ENCODE results near the gene PCYT2.

PCYT2 gene

GRCh38 chr17:81912441-81913309 lies 1.5 kb upstream of the PCYT2 start:
- DNase-seq (ENCODE audit: low read depth): no peak

DNA sequence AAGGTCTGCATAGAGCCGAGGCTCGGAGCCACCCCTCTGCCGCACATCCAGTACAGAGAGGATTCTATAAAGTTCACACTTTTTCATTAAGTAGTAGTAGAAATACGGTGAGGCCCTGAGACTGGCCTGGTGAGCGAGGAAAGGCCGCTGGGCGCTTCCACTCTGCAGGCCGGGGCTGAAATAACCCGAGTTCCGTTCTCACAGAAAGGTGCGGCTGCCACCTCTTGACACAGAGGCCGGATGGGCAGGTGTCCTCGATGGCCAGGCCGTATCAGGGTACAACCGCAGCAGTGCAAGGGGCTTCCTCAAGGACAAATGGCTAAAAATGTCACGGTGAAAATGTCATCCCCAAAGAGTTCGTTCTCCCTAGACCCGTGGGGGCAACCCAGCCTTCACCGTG lies 770 bp upstream of the PCYT2 start:
- DNase-seq (ENCODE audit: low read depth): no peak

DNA sequence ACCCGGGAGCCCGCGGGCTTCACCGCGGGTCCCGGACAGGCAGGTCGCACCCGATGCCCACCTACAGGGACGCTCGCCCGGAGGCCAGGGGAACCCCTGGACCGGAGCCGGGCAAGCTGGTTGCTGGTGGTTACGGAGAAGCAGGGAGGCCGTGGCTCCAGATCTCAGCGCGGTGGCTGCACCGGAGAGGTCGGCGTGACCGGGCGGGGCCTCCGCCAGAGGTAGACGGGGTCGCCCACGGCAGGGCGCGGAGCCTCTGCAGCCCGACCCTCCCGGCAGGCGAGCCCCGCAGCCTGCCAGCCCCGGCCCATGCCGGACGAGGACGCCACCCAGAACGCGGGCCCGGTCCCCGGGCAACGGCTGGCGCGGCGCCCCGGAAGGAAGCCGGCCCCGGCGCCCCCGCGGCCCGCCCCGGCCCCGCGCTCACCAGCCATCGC lies 341 bp downstream of the PCYT2 start:
- DNase-seq (ENCODE audit: low read depth): no peak

GRCh38 chr17:81909966-81910839 lies 996 bp downstream of the PCYT2 start:
- no peak for DNase-seq (ENCODE audit: low read depth)

GRCh38 chr17:81909231-81909630 lies 2.0 kb downstream of the PCYT2 start:
- no peak for DNase-seq (ENCODE audit: low read depth)

GRCh38 chr17:81908793-81909192 lies 2.4 kb downstream of the PCYT2 start:
- no peak for DNase-seq (ENCODE audit: low read depth)

- DNase-seq (ENCODE audit: low read depth): no peak
Observed at GRCh38 chr17:81907219-81908145, 3.7 kb downstream of the PCYT2 start.

DNA sequence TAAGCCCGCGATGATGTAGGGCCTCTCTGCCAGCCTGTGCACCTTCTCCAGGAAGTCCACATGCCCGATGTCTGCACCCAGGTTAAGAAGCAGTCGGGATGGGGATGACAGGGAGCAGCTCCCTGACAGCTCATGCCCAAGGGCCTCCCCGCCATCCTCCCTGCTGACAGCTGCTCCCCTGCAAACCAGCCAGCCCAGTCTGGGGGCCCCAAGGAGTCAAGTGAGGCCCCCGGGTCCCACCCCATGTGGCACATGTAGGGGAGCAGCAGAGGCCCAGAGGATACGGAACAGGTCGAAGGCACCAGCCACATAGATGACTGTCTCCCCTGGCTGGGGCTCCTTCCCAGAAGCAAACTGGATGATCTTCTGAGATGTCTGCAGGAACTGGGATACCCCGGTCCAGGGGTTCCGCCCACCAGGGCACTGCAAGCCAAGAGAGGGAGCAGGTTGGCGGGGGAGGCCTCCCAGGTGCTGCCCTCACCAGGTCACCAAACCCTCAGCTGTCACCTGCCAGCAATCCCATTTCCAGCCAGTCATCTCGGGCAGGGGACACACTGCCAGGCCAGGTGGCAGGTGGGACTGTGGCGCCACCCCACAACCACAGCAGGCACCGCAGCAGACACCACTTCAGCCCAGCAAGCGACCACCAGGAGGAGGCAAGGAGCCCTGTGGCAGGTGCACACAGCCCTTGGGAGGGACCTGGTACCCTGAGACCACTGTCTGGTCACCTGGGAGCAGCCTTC lies 4.6 kb downstream of the PCYT2 start:
- no peak for DNase-seq (ENCODE audit: low read depth)

DNA sequence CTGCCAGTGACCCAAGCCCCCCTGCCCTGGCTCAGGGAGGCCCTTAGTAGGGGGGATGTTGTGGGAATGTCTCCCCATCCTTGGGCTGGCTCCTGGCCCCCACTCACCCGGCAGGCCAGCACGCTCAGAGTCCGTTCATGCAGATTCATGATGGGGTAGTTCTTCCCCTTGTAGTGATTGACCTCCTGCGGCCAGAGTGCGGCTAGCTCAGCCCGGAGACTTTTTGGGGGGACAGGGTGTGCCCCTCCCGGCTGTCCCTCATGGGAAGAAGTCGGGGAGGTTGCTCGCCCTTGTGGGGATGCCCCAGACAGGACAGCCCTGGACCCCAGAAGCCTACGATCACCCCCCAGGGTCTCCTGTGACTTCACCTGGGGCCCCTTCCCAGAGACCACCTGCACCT lies 5.2 kb downstream of the PCYT2 start:
- no peak for DNase-seq (ENCODE audit: low read depth)

DNA sequence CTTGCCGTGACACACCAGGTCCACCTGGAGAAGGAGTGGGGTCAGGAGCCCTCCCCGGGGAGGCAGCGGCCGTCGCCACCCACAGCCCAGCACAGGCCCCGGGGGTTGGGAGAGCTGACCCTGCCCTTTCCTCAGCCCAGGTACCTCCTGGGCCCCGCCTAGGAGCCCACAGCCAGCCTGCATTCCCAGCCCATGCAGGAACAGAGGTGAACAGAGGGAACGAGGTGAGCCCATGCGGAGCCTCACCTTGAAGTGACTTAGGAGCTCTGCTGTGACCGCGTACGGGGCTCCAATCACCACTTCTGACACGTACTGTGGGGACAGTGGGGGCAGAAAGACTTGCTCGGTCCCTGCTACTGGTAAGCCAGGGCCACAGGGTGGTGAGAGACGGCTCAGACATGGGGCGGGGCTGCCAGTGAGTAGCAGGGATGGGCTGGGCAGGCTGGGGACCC lies 5.7 kb downstream of the PCYT2 start:
- DNase-seq (ENCODE audit: low read depth): no peak

DNA sequence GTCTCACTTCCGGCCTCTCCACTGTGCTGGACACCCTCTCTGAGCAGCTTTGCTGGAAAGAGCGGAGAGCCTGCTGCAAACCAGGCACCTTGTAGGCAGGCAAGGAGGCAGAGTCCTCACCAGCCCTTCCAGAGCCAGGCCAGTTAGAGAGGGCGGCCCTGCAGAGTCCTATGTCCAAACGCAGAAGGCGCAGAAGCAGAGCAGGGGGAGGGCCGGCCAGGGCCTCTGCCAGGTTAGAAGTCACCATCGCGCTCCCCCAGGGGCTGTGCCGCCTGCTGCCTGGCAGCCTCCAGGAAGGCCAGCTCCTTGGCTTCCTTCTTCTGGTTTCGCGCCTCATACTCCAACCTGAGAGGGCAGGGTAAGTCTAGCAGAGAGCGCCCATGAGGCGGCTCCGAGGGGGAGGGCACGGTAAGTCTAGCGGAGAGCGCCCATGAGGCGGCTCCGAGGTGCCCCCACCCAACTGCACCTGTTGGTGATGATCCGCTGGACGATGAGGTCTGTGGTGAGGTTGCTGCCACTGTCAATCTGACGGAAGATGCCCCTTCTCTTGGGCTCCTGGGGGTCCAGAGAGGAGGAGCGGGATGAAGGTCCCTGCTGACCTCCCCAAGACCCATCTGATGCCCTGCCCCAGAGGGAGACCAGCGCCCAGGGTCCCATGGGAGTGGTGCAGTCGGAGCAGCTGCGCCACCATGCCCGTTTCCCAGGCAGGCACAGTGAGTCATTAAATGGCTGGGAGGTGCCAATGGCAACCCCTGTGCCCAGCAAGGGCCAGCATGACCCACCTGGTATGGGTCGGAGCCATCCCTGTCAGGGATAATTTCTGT lies 6.4 kb downstream of the PCYT2 start:
- no peak for DNase-seq (ENCODE audit: low read depth)

GRCh38 chr17:81903896-81904599 lies 7.2 kb downstream of the PCYT2 start:
- DNase-seq (ENCODE audit: low read depth): no peak

GRCh38 chr17:81903415-81903831 lies 7.8 kb downstream of the PCYT2 start:
- no peak for DNase-seq (ENCODE audit: low read depth)

- DNase-seq (ENCODE audit: low read depth): no peak
Observed at GRCh38 chr17:81902653-81903414, 8.4 kb downstream of the PCYT2 start.

DNA sequence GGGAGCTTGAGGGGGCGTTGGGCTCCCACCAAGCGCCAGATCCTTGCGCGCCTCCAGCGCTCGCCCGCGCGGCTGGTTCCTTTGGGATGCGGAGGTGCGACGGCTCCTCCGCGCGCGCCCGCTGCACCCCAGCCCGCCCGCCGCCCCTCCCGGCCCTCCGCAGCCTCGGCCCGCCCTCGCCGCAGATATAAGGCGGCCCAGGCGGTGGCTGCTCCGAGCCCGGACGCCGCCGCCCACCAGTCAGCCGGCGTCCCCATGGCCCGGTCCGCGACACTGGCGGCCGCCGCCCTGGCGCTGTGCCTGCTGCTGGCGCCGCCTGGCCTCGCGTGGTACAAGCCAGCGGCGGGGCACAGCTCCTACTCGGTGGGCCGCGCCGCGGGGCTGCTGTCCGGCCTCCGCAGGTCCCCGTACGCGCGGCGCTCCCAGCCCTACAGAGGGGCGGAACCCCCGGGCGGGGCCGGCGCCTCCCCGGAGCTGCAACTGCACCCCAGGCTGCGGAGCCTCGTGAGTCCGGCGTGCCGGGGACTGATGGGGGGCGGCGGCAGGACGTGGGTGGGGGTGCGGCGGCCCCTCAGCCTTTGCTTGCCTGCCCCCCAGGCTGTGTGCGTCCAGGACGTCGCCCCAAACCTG lies 9.1 kb downstream of the PCYT2 start, which contains the start of gene NPB:
Gene NPB, plus strand, starts transcription at position 216 of the 630 bp plus-strand sequence. Its CDS starts 40 bp downstream, at position 256.
- DNase-seq (ENCODE audit: low read depth): no peak

GRCh38 chr17:81901167-81902022 lies 9.8 kb downstream of the PCYT2 start:
- no peak for DNase-seq (ENCODE audit: low read depth)

DNA sequence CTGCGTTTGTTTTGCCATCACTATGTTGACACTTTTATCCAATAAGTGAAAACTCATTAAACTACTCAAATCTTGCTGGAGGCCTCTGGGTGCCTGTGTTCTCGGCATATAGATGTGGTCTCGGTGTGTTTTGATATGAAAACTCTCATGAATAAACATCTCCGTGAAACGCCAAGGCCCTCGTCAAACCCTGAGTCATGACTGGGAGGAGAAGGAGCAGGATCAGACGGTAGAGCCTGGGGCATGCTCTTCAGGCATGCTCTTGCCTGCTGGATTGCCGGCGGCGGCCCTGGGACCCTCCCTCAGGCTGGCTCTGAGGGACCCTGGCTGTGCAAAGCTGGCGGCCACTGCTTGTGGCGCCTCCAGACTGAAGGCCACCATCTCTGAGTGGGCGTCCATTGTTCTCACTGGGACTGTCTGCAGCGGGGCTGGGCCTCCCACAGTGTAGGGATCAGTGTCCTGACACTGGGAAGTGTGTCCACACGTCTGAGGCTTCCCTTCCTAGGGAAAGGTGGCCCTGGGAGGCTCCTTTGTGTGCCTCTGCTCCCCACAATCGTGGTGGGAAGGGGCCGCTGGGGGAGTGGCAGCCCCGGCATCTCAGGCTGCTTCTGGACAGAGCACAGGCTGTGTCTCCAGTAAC lies 10.9 kb downstream of the PCYT2 start:
- no peak for DNase-seq (ENCODE audit: low read depth)
